OCI-LY7 (cell line): ENCODE data around the gene RAB5IF. TPM values are rescaled to one million over a fixed set of nuclear protein-coding genes. Genes with fewer than 3 reads are reported as not detected.

Experiments used
- BruUV-seq: library from RNA; stranded (reverse); fragments of 400-500 nt; replicated peaks from 2 replicates; lab custom pipeline; 2021; lab: Mats Ljungman, UMichigan
- CTCF ChIA-PET: fragments of 300-600 bp; sonication (Branson Sonifier 250); formaldehyde crosslinking; loops from one replicate; lab custom pipeline; 2022; ENCODE audit warnings: antibody characterized with exemption; ENCODE audit not compliant: unreplicated experiment; lab: Charles Lee
- POLR2A ChIA-PET: fragments of 300-600 bp; sonication (Branson Sonifier 250); formaldehyde crosslinking; loops from one replicate; lab custom pipeline; 2022; ENCODE audit warnings: antibody characterized with exemption; lab: Charles Lee
- DNase-seq: peaks from one replicate; pipeline ENCODE4 v3.0.0-alpha.2; 2015; ENCODE audit warnings: low spot score
- H2AFZ ChIP-seq: fragments of 200-600 bp; sonication (generic), shearing (Covaris generic); 2 replicates; pipeline ENCODE4 v1.6.1; 2014; ENCODE audit warnings: mild to moderate bottlenecking, antibody characterized with exemption, low read length, moderate library complexity
- H3K27ac ChIP-seq: fragments of 200-600 bp; sonication (generic); 2 replicates; pipeline ENCODE4 v1.5.1; 2014; ENCODE audit warnings: mixed run types, low read depth, mild to moderate bottlenecking, moderate library complexity, low read length, inconsistent platforms; ENCODE audit not compliant: poor library complexity, severe bottlenecking
- H3K36me3 ChIP-seq: fragments of 200-600 bp; sonication (generic); 2 replicates; pipeline ENCODE4 v1.6.1; 2014; ENCODE audit warnings: mild to moderate bottlenecking, antibody characterized with exemption, low read length, moderate library complexity, mixed read lengths; ENCODE audit not compliant: insufficient read depth
- H3K4me1 ChIP-seq: fragments of 200-600 bp; sonication (generic); 2 replicates; pipeline ENCODE4 v1.5.1; 2014; ENCODE audit warnings: mild to moderate bottlenecking, low read length; ENCODE audit not compliant: insufficient read depth, poor library complexity, severe bottlenecking
- H3K4me2 ChIP-seq: fragments of 200-600 bp; sonication (generic); 2 replicates; pipeline ENCODE4 v1.6.1; 2014; ENCODE audit warnings: mild to moderate bottlenecking, low read length
- H3K4me3 ChIP-seq: fragments of 200-600 bp; sonication (generic); 2 replicates; pipeline ENCODE4 v1.5.1; 2014; ENCODE audit warnings: mild to moderate bottlenecking, low read depth, low read length; ENCODE audit not compliant: poor library complexity, severe bottlenecking
- H3K79me2 ChIP-seq: fragments of 200-600 bp; sonication (generic); 2 replicates; pipeline ENCODE4 v1.6.1; 2016; ENCODE audit warnings: low read depth, mild to moderate bottlenecking, low read length, moderate library complexity, mixed read lengths; ENCODE audit not compliant: insufficient read depth
- H3K9me2 ChIP-seq: fragments of 200-600 bp; sonication (generic); 2 replicates; pipeline ENCODE4 v1.6.1; 2016; ENCODE audit warnings: mild to moderate bottlenecking, low read length, mixed read lengths; ENCODE audit not compliant: insufficient read depth
- H3K9me3 ChIP-seq: fragments of 200-600 bp; sonication (generic); 2 replicates; pipeline ENCODE4 v1.6.1; 2014; ENCODE audit warnings: mild to moderate bottlenecking, mixed run types, low read length, mixed read lengths
- H4K20me1 ChIP-seq: fragments of 200-600 bp; sonication (generic); 2 replicates; pipeline ENCODE4 v1.6.1; 2014; ENCODE audit warnings: mild to moderate bottlenecking, antibody characterized with exemption, low read length, moderate library complexity, mixed read lengths; ENCODE audit not compliant: insufficient read depth
- EZH2phosphoT487 ChIP-seq: fragments of 200-600 bp; sonication (generic); IDR thresholded peaks from 2 replicates; pipeline ENCODE4 v1.6.1; 2018; ENCODE audit warnings: low read depth, borderline replicate concordance, mild to moderate bottlenecking, mixed run types, antibody characterized with exemption, low read length, moderate library complexity, mixed read lengths
- intact Hi-C: fragments of 100-400 bp; cut with micrococcal nuclease; formaldehyde crosslinking; loops from one replicate; pipeline ENCODE4 v1.10.0; 2022; ENCODE audit not compliant: unreplicated experiment
- total RNA-seq, 2 experiments: library from RNA; depleted of rRNA in 1 of 2; stranded (reverse); fragments of >200 nt in 1 of 2; shearing (Covaris generic) in 1 of 2; gene quantifications; 2 replicates each; pipeline ENCODE4 v1.2.3, GENCODE V29; 2014 to 2022
- TF ChIP-seq, protein P1 (sequence below): fragments of 200-600 bp; sonication (generic); conservative IDR thresholded peaks from 2 replicates; pipeline ENCODE4 v1.5.1; 2014; ENCODE audit warnings: mild to moderate bottlenecking, antibody characterized with exemption, low read length, moderate library complexity, mixed read lengths

The RAB5IF gene
- total RNA-seq, 2 experiments from 2014 or later = 66.6 to 94.8 TPM

DNA sequence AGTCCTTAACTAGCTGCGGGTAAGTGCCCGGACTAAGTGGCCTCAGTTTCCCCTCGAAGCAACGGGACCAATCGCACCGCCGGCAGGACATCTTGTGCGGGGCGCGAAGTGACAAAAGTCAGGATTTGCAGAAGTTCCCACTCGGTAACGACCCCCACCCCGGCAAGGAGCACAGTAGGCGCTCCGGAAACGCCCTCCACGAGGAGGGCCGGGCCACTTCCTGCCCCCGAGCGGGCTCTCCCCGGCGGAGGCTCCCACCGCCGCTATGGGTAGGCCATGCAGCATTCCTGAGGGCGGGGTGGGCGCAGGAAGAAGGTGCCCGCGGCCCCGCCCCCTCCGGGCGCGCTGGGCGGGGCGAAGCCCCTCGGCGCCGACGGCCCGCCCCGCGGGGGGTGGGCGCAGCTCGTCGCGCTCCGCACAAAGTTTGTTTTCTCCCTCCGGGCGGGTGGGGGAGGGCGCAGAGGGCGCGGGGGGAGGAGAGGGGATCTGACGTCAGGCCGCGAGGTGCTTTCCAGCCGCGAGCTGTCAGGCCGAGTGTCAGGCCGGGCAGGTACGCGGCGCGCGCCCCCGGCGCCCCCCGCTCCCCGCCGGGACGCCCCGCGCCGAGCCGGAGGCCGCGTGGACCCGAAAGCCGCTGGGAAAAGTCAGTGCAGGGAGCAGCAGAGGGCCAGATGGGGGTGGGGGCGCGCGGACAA, 32.3 kb upstream of the RAB5IF start, which contains the start of gene TGIF2:
Gene TGIF2, plus strand, starts transcription at position 495 of the 695 bp plus-strand sequence. CDS start 5,178 bp downstream, outside the sequence.
- peak within 1 kb of the TSS; percentile 85 for H3K4me2 ChIP-seq
- no peaks in the 10 kb centered on the region for H3K9me3 ChIP-seq
- CTCF ChIA-PET = no interaction called here
- peak within 1 kb of the TSS; percentile 69 for H3K27ac ChIP-seq
- no TSS peak for BruUV-seq
- no peaks in the 10 kb centered on the region for H4K20me1 ChIP-seq
- peaks cover 19% of the 10 kb centered on the region for H3K36me3 ChIP-seq
- H3K9me2 ChIP-seq = no peaks in the 10 kb centered on the region
- H3K4me1 ChIP-seq = peaks cover 25% of the 10 kb centered on the region
- H3K4me3 ChIP-seq = peak within 1 kb of the TSS; percentile 88
- TF ChIP-seq, protein P1, sequence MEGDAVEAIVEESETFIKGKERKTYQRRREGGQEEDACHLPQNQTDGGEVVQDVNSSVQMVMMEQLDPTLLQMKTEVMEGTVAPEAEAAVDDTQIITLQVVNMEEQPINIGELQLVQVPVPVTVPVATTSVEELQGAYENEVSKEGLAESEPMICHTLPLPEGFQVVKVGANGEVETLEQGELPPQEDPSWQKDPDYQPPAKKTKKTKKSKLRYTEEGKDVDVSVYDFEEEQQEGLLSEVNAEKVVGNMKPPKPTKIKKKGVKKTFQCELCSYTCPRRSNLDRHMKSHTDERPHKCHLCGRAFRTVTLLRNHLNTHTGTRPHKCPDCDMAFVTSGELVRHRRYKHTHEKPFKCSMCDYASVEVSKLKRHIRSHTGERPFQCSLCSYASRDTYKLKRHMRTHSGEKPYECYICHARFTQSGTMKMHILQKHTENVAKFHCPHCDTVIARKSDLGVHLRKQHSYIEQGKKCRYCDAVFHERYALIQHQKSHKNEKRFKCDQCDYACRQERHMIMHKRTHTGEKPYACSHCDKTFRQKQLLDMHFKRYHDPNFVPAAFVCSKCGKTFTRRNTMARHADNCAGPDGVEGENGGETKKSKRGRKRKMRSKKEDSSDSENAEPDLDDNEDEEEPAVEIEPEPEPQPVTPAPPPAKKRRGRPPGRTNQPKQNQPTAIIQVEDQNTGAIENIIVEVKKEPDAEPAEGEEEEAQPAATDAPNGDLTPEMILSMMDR = no peak
- TF ChIP-seq EZH2phosphoT487 = no peak
- H2AFZ ChIP-seq = peak within 1 kb of the TSS; percentile 72
- H3K79me2 ChIP-seq = peaks cover 43% of the 10 kb centered on the region
- POLR2A ChIA-PET = interaction anchor here (0.6 to 1.8 kb wide), 4 partner anchors 21 to 87 kb away, joined by 4 to 10 read pairs (median 4); partner anchors contain the start of gene RAB5IF
- intact Hi-C loops = loop anchor here (1.0 to 5.0 kb wide), 3 partner anchors 22 to 111 kb away; partner anchors contain the start of gene RAB5IF
- peak; percentile 95 for DNase-seq

DNA sequence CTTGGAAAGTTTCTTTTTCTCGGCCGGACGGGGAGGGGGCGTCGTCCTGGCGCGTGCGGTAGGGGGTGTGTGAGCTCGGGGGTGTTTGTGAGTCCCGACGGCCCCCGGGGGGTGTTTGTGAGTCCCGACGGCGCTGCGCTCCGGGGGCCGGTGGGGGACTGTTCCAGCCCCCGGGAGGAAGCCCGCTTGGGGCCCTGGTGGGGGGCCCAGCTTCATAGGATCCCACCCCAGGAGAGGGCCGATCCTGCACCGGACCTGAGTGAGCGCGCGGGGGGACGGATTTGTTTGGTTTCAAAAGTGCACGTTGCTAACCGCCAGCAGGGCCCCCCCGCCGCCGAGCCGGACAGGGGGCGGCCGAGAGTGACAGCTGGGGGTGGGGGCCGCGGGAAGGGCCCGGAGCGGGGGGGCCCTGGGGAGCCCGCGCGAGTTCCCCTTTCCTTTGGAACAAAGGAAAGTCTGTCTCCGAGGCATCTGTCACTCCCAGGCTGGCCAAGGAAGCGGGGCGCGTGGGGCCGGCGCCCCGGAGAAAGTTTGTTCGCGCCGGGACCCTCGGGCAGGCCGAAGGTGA, 31.7 kb upstream of the RAB5IF start:
- no peak for TF ChIP-seq EZH2phosphoT487
- TF ChIP-seq, protein P1 = 0 out of 2 replicates have a peak, but pooled peaks have one; percentile 30
- intact Hi-C loops = loop anchor here (1.0 to 5.0 kb wide), 3 partner anchors 21 to 112 kb away; partner anchors contain the start of gene RAB5IF
- no TSS peak for BruUV-seq
- Histone ChIP-seq H3K4me1 (peaks cover 25% of the 10 kb centered on the region), H3K4me3 (peak overlapping the region; percentile 88), H3K27ac (peak overlapping the region; percentile 69), H4K20me1 (no peaks in the 10 kb centered on the region), H2AFZ (peak overlapping the region; percentile 13; the same call in 1 of the 2 replicates), H3K79me2 (peaks cover 48% of the 10 kb centered on the region), H3K9me3 (no peaks in the 10 kb centered on the region), H3K9me2 (no peaks in the 10 kb centered on the region), H3K36me3 (peaks cover 25% of the 10 kb centered on the region), H3K4me2 (peak overlapping the region; percentile 85)
- ChIA-PET CTCF (no interaction called here), POLR2A (interaction anchor here (1.6 to 1.8 kb wide), 2 partner anchors 20 to 31 kb away, joined by 5 to 10 read pairs; partner anchors contain the start of gene RAB5IF)
- DNase-seq = peak; percentile 51
